Adrenal gland (tissue), 12 donors: ENCODE measurements around the gene STEAP1. TPM values are rescaled to one million over a fixed set of nuclear protein-coding genes. Genes with fewer than 3 reads are reported as not detected.
"Not testable (repeated sequence)": the region's sequence is repeated elsewhere in the genome, so short reads cannot be mapped to it uniquely, and the experiment has no call there.

Source experiments
- DNase-seq, 7 donors: peaks; one replicate each; pipeline ENCODE4 v3.0.0-alpha.2; 2019 to 2020
- H3K27ac ChIP-seq, 5 donors: fragments of 200-600 bp; sonication (generic) in 4 of 5; 1 replicate in 3 of 5; 2 replicates in 2 of 5; pipeline versions ENCODE4 v1.5.1 to v1.8.0; 2016 to 2020; ENCODE audit warnings: mild to moderate bottlenecking in 1 of 5
- H3K27me3 ChIP-seq: fragments of 200-600 bp; 2 replicates; pipeline ENCODE4 v1.8.0; 2021
- H3K36me3 ChIP-seq, 2 donors: fragments of 200-600 bp; replicated peaks in 1 of 2; 1 replicate in 1 of 2; 2 replicates in 1 of 2; pipeline versions ENCODE4 v1.5.1 to v1.8.0; 2018 to 2022
- H3K4me1 ChIP-seq, 2 donors: fragments of 200-600 bp; replicated peaks in 1 of 2; 1 replicate in 1 of 2; 2 replicates in 1 of 2; pipeline versions ENCODE4 v1.5.1 to v1.8.0; 2018 to 2021
- H3K4me3 ChIP-seq, 4 donors: fragments of 200-600 bp; sonication (generic) in 3 of 4; one replicate each; pipeline ENCODE4 v1.5.1; 2016 to 2018
- H3K9me3 ChIP-seq, 3 donors: fragments of 200-600 bp; sonication (generic) in 1 of 3; replicated peaks in 1 of 3; 1 replicate in 2 of 3; 2 replicates in 1 of 3; pipeline versions ENCODE4 v1.5.1 to v1.8.0; 2016 to 2021
- CTCF ChIP-seq, 6 experiments: fragments of 450-650 bp in 4 of 6; fragments of 200-600 bp in 2 of 6; sonication (generic) in 1 of 6; IDR thresholded peaks; 1 replicate in 5 of 6; 2 replicates in 1 of 6; pipeline versions ENCODE4 v1.5.1 to v1.8.0; 2016 to 2021; ENCODE audit warnings: antibody characterized with exemption in 6 of 6, mild to moderate bottlenecking in 2 of 6, moderate library complexity in 1 of 6
- POLR2A ChIP-seq, 2 donors: fragments of 450-650 bp; IDR thresholded peaks; one replicate each; pipeline ENCODE4 v1.6.1; 2017; ENCODE audit warnings: antibody characterized with exemption in 2 of 2, mild to moderate bottlenecking in 2 of 2, moderate library complexity in 1 of 2
- WGBS, 4 donors: extraction: QIAGEN DNeasy Blood & Tissue Kit in 2 of 4; methylation state at CpG; one replicate each; pipeline versions ENCODE4 v1.1.5 to v1.1.7; 2013 to 2017; 5-methylcytosine and 5-hydroxymethylcytosine counted together
- intact Hi-C, 2 donors: fragments of 100-400 bp; cut with DNase I; formaldehyde crosslinking; loops; one replicate each; pipeline versions ENCODE4 v1.14.1 to v1.15.0; 2022 to 2023
- polyA plus RNA-seq, 3 donors: library from polyadenylated mRNA; stranded (reverse); fragments of 200-250 nt in 2 of 3; fragments of 350-450 nt in 1 of 3; fragmentation: Illumina TruSeq in 1 of 3; extraction: RNeasy Lipid Tissue Mini Kit (QIAGEN cat#74804) in 1 of 3; gene quantifications; one replicate each; pipeline ENCODE4 v1.2.3, GENCODE V29; 2013 to 2014
- total RNA-seq, 9 donors: library from RNA; depleted of rRNA in 4 of 9; stranded (reverse); fragments of >200 nt in 4 of 9; fragments of 120-200 nt in 1 of 9; fragmentation: NEBNext Ultra II Directional in 1 of 9; extraction: Animal tissue kit (Norgen Biotek cat#: 25700) in 1 of 9; gene quantifications; one replicate each; pipeline versions ENCODE4 v1.1.0 to v1.2.4, GENCODE V29; 2013 to 2023
- donor health status: healthy with polysubstance abuse.
- donor health status: Bipolar disorder and iron deficiency.
- donor health status: DM: yes; HTN: yes; CAD: no.
- donor health status: DM: no; HTN: no; CAD: no.
- donor health status: DM: no; HTN: no; CAD: no.
- donor health status: DM: yes; HTN: yes; CAD: no.

The STEAP1 gene
- total and polyA plus RNA-seq, 12 donors = 0.35 to 11.8 (median 2.0) TPM

GRCh38 chr7:90180649-90181048 lies 26.4 kb downstream of the STEAP1 start:
- Histone ChIP-seq H3K36me3 (no peaks in the 10 kb centered on the region), H3K4me1 (no peaks in the 10 kb centered on the region), H3K4me3 (no peak overlapping the region), H3K9me3 (no peaks in the 10 kb centered on the region), H3K27ac (no peak overlapping the region), H3K27me3 (no peaks in the 10 kb centered on the region)
- intact Hi-C loops = no loop called here
- TF ChIP-seq CTCF (IDR thresholded peaks at IDR 0.05) (no peak), POLR2A (IDR thresholded peaks at IDR 0.05) (no peak)
- DNase-seq = no peak

GRCh38 chr7:90181485-90181884 lies 27.2 kb downstream of the STEAP1 start:
- TF ChIP-seq POLR2A (IDR thresholded peaks at IDR 0.05) (no peak), CTCF (IDR thresholded peaks at IDR 0.05) (no peak)
- intact Hi-C loops = no loop called here
- H3K4me1 ChIP-seq = no peaks in the 10 kb centered on the region
- DNase-seq = no peak
- H3K9me3 ChIP-seq = no peaks in the 10 kb centered on the region
- no peaks in the 10 kb centered on the region for H3K27me3 ChIP-seq
- H3K4me3 ChIP-seq = no peak overlapping the region
- H3K36me3 ChIP-seq = no peaks in the 10 kb centered on the region
- H3K27ac ChIP-seq = no peak overlapping the region

GRCh38 chr7:90186290-90186689 lies 32.0 kb downstream of the STEAP1 start:
- WGBS, 4 donors = 72 to 88% (median 79%) methylated on average over 4 of the region's 4 CpGs
- H3K27me3 ChIP-seq, H3K4me3 ChIP-seq, intact Hi-C loops, DNase-seq, H3K27ac ChIP-seq, H3K4me1 ChIP-seq, H3K9me3 ChIP-seq, H3K36me3 ChIP-seq: not testable (repeated sequence)

GRCh38 chr7:90187507-90188050 lies 33.3 kb downstream of the STEAP1 start:
- intact Hi-C loops = no loop called here
- Histone ChIP-seq H3K9me3 (no peaks in the 10 kb centered on the region), H3K27me3 (no peaks in the 10 kb centered on the region), H3K4me1 (no peaks in the 10 kb centered on the region), H3K27ac (no peak overlapping the region), H3K4me3 (no peak overlapping the region), H3K36me3 (no peaks in the 10 kb centered on the region)
- TF ChIP-seq CTCF (IDR thresholded peaks at IDR 0.05) (no peak), POLR2A (IDR thresholded peaks at IDR 0.05) (no peak)
- no peak for DNase-seq

GRCh38 chr7:90188281-90188680 lies 34.0 kb downstream of the STEAP1 start:
- intact Hi-C loops = no loop called here
- H3K27me3 ChIP-seq = no peaks in the 10 kb centered on the region
- 67 to 82% (median 75%) methylated on average over 2 of the region's 2 CpGs for WGBS, 4 donors
- H3K36me3 ChIP-seq = no peaks in the 10 kb centered on the region
- DNase-seq = no peak
- H3K9me3 ChIP-seq = no peaks in the 10 kb centered on the region
- TF ChIP-seq POLR2A (IDR thresholded peaks at IDR 0.05) (no peak), CTCF (IDR thresholded peaks at IDR 0.05) (no peak)
- no peak overlapping the region for H3K27ac ChIP-seq
- H3K4me1 ChIP-seq = no peaks in the 10 kb centered on the region
- H3K4me3 ChIP-seq = no peak overlapping the region
